Astrocyte (in vitro differentiated cells and primary cell): ENCODE measurements around the gene MATN4.

Experiments
- CTCF ChIP-seq: IDR thresholded peaks from 2 replicates; pipeline ENCODE4 v1.5.1; 2011; ENCODE audit warnings: low read depth, mild to moderate bottlenecking, inconsistent platforms, low read length, moderate library complexity; ENCODE audit not compliant: insufficient read depth
- EZH2 ChIP-seq: IDR thresholded peaks from 2 replicates; pipeline ENCODE4 v1.6.1; 2012; ENCODE audit warnings: mild to moderate bottlenecking, low read length, inconsistent platforms; ENCODE audit not compliant: insufficient read depth

GRCh38 chr20:45318386-45318939 lies 10.4 kb upstream of the MATN4 start:
- no peak for TF ChIP-seq CTCF
- TF ChIP-seq EZH2: no peak
